Posterior cingulate gyrus (tissue), 11 donors: ENCODE results near the gene OR1J2.

Source experiments
- DNase-seq, 10 donors: peaks; one replicate each; pipeline versions ENCODE4 v3.0.0 to v3.0.0-alpha.2; 2020 to 2021; ENCODE audit warnings: mixed read lengths in 3 of 10
- intact Hi-C: fragments of 100-400 bp; cut with DNase I; formaldehyde crosslinking; loops from one replicate; pipeline ENCODE4 v1.15.1; 2023

OR1J2 gene

GRCh38 chr9:122538757-122539156 lies 28.2 kb downstream of the OR1J2 start:
- intact Hi-C loops: no loop called here

DNA sequence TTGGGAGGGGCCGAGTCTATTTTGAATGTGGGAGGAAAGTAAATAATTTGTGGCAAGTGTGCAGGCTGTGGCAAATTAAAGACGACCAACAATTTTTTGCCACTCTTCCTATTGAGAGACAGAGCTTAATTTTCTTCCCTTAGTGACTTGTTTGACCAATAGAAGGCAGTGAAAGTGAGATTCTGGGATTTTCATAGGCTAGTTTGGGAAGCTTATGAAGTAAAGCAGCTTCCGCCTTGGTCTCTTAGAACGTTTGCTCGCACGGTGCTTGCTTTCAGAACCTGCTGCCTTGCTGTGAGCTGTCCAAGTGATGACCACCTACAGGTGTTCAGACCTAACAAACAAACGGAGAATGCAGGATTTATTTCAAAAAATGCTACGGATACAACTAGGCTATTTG lies 35.6 kb downstream of the OR1J2 start:
- intact Hi-C loops: no loop called here
- DNase-seq: no peak

More at GRCh38 chr9:122538757-122539156, 28.2 kb downstream of the OR1J2 start:
- no peak for DNase-seq

- intact Hi-C loops: no loop called here
- DNase-seq: no peak
Measured at GRCh38 chr9:122551371-122551770, 40.8 kb downstream of the OR1J2 start.

- DNase-seq: no peak
- intact Hi-C loops: no loop called here
Measured at GRCh38 chr9:122552812-122553211, 42.2 kb downstream of the OR1J2 start, which contains the start of gene OR1N2. Gene OR1N2, plus strand, starts transcription at chr9:122553112. Its CDS starts 100 bp downstream, at chr9:122553212.
